ENCODE results near the gene PLCB1.
A peak's percentile ranks its signal among the peaks of the same experiment; 100 is the strongest.

Gene PLCB1

GRCh38 chr20:8131598-8132483, at the start of gene PLCB1:
Gene PLCB1, plus strand, starts transcription at chr20:8132266. Its CDS starts 386 bp downstream, at chr20:8132652.
- Histone ChIP-seq H3K4me3 (IDR thresholded peaks at IDR 0.05; ENCODE audit: insufficient read depth, low read depth, low read length) (no peak within 1 kb of the TSS), H3K27ac (peak within 1 kb of the TSS; percentile 33; the same call in 1 of the 2 replicates), H2AFZ (ENCODE audit: low read depth) (peak within 1 kb of the TSS; percentile 64), H3K79me2 (ENCODE audit: insufficient read depth, low read depth) (no peaks in the 10 kb centered on the region), H3K36me3 (ENCODE audit: insufficient read depth) (no peaks in the 10 kb centered on the region), H3K4me1 (ENCODE audit: low read depth, poor library complexity, severe bottlenecking) (peaks cover 18% of the 10 kb centered on the region), H4K20me1 (ENCODE audit: insufficient read depth) (no peaks in the 10 kb centered on the region), H3K27me3 (ENCODE audit: insufficient read depth, low read depth) (no peaks in the 10 kb centered on the region), H3K9ac (peak within 1 kb of the TSS; percentile 39; the same call in 1 of the 2 replicates), H3K4me2 (peak within 1 kb of the TSS; percentile 57)
- TF ChIP-seq, protein P1, sequence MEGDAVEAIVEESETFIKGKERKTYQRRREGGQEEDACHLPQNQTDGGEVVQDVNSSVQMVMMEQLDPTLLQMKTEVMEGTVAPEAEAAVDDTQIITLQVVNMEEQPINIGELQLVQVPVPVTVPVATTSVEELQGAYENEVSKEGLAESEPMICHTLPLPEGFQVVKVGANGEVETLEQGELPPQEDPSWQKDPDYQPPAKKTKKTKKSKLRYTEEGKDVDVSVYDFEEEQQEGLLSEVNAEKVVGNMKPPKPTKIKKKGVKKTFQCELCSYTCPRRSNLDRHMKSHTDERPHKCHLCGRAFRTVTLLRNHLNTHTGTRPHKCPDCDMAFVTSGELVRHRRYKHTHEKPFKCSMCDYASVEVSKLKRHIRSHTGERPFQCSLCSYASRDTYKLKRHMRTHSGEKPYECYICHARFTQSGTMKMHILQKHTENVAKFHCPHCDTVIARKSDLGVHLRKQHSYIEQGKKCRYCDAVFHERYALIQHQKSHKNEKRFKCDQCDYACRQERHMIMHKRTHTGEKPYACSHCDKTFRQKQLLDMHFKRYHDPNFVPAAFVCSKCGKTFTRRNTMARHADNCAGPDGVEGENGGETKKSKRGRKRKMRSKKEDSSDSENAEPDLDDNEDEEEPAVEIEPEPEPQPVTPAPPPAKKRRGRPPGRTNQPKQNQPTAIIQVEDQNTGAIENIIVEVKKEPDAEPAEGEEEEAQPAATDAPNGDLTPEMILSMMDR (conservative IDR thresholded peaks at IDR 0.05; ENCODE audit: low read depth, low read length) = peak; percentile 46

- H3K27ac ChIP-seq = no peak overlapping the region
- no peaks in the 10 kb centered on the region for H3K79me2 ChIP-seq (ENCODE audit: insufficient read depth, low read depth)
- no peaks in the 10 kb centered on the region for H3K4me1 ChIP-seq (ENCODE audit: low read depth, poor library complexity, severe bottlenecking)
- no peaks in the 10 kb centered on the region for H3K27me3 ChIP-seq (ENCODE audit: insufficient read depth, low read depth)
- TF ChIP-seq, protein P1 (conservative IDR thresholded peaks at IDR 0.05; ENCODE audit: low read depth, low read length) = no peak
- no peak overlapping the region for H3K4me3 ChIP-seq (IDR thresholded peaks at IDR 0.05; ENCODE audit: insufficient read depth, low read depth, low read length)
- H3K36me3 ChIP-seq (ENCODE audit: insufficient read depth) = no peaks in the 10 kb centered on the region
- H3K9ac ChIP-seq = no peak overlapping the region
- H2AFZ ChIP-seq (ENCODE audit: low read depth) = no peak overlapping the region
- H3K4me2 ChIP-seq = no peak overlapping the region
- H4K20me1 ChIP-seq (ENCODE audit: insufficient read depth) = no peaks in the 10 kb centered on the region
These were observed 49.1 kb upstream of the PLCB1 start for GRCh38 chr20:8082989-8083388.

DNA sequence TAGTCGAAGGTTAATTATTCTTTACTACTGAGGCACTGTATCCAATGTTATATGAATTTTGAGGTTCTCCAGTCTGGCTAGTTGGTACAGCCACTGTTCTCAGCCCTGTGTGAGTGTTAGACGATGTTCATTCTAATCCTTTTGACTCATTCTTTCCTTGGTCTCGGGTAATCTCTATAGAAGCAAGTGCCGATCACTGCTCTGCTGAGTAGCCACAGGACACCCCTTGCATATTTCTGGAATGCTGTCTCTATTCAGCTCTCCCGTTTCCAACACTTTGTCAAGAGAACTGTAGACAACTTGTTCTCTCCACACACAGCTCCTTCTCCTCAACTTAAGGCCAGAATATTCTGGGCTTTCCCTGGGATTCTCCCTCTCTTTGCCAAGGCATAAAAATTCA, 42.4 kb upstream of the PLCB1 start:
- Histone ChIP-seq H3K27ac (no peak overlapping the region), H2AFZ (ENCODE audit: low read depth) (no peak overlapping the region), H3K36me3 (ENCODE audit: insufficient read depth) (no peaks in the 10 kb centered on the region), H4K20me1 (ENCODE audit: insufficient read depth) (no peaks in the 10 kb centered on the region), H3K4me1 (ENCODE audit: low read depth, poor library complexity, severe bottlenecking) (no peaks in the 10 kb centered on the region), H3K4me3 (IDR thresholded peaks at IDR 0.05; ENCODE audit: insufficient read depth, low read depth, low read length) (no peak overlapping the region), H3K4me2 (no peak overlapping the region), H3K9ac (no peak overlapping the region), H3K27me3 (ENCODE audit: insufficient read depth, low read depth) (no peaks in the 10 kb centered on the region), H3K79me2 (ENCODE audit: insufficient read depth, low read depth) (no peaks in the 10 kb centered on the region)
- TF ChIP-seq, protein P1 (conservative IDR thresholded peaks at IDR 0.05; ENCODE audit: low read depth, low read length) = no peak

DNA sequence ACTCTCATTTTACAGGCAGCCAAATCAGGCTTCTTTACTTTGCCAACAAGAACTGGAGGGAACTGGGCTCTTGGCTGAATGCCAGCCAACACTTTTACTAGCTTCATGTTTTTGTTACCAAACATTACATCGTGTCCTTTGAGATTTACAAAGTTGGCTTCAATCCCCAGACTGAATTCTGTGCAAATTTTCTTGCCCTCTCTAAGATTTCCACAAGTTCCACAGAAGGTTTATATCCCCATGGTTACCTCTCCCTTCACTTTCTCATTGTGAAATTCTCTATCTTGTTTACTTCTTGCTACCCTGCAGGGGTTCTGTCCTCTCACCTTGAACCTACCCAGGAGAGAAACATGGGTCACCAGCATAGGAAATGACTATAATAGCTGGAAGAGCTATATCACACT, 37.6 kb upstream of the PLCB1 start:
- H3K4me2 ChIP-seq = no peak overlapping the region
- H3K9ac ChIP-seq = no peak overlapping the region
- H3K27me3 ChIP-seq (ENCODE audit: insufficient read depth, low read depth) = no peaks in the 10 kb centered on the region
- no peaks in the 10 kb centered on the region for H3K36me3 ChIP-seq (ENCODE audit: insufficient read depth)
- H4K20me1 ChIP-seq (ENCODE audit: insufficient read depth) = no peaks in the 10 kb centered on the region
- TF ChIP-seq, protein P1 (conservative IDR thresholded peaks at IDR 0.05; ENCODE audit: low read depth, low read length) = no peak
- H3K79me2 ChIP-seq (ENCODE audit: insufficient read depth, low read depth) = no peaks in the 10 kb centered on the region
- H3K27ac ChIP-seq = no peak overlapping the region
- H2AFZ ChIP-seq (ENCODE audit: low read depth) = no peak overlapping the region
- no peaks in the 10 kb centered on the region for H3K4me1 ChIP-seq (ENCODE audit: low read depth, poor library complexity, severe bottlenecking)
- H3K4me3 ChIP-seq (IDR thresholded peaks at IDR 0.05; ENCODE audit: insufficient read depth, low read depth, low read length) = no peak overlapping the region

All from KMS-11 (cell line).